HG02840 (cell line): ENCODE data around the gene TMX2.
"Not testable (repeated sequence)": the region's sequence is repeated elsewhere in the genome, so short reads cannot be mapped to it uniquely, and the experiment has no call there.

Source experiments
- ATAC-seq: cut with Tn5 transposase; IDR thresholded peaks from one replicate; pipeline ENCODE4 v1.9.1; 2021; ENCODE audit warnings: mild to moderate bottlenecking, moderate library complexity, moderate number of reproducible peaks; ENCODE audit not compliant: unreplicated experiment, low FRiP score

Gene TMX2

GRCh38 chr11:57711414-57712255, 758 bp upstream of the TMX2 start, which contains the start of gene MED19:
Gene MED19, minus strand, starts transcription at chr11:57712215. Its CDS starts 36 bp downstream, at chr11:57712179.
- peak; percentile 40 for ATAC-seq

GRCh38 chr11:57713835-57714234, 1.4 kb downstream of the TMX2 start:
- ATAC-seq: no peak

GRCh38 chr11:57716726-57717125, 4.3 kb downstream of the TMX2 start:
- ATAC-seq: not testable (repeated sequence)

GRCh38 chr11:57727185-57727584, 14.8 kb downstream of the TMX2 start:
- ATAC-seq: no peak

- no peak for ATAC-seq
Measured at GRCh38 chr11:57728829-57729228, 16.4 kb downstream of the TMX2 start.

GRCh38 chr11:57729479-57729878, 17.1 kb downstream of the TMX2 start:
- no peak for ATAC-seq

- no peak for ATAC-seq
Measured at GRCh38 chr11:57732661-57733060, 20.3 kb downstream of the TMX2 start.

GRCh38 chr11:57735619-57736298, 23.4 kb downstream of the TMX2 start:
- no peak for ATAC-seq

GRCh38 chr11:57741132-57742086, 29.0 kb downstream of the TMX2 start, which contains the start of gene SELENOH:
Gene SELENOH, plus strand, starts transcription at chr11:57741491. Its CDS starts 105 bp downstream, at chr11:57741596.
- ATAC-seq: peak; percentile 91

GRCh38 chr11:57742087-57742452, 29.7 kb downstream of the TMX2 start:
- ATAC-seq: no peak

GRCh38 chr11:57744357-57744756, 32.0 kb downstream of the TMX2 start:
- ATAC-seq: no peak

- no peak for ATAC-seq
Measured at GRCh38 chr11:57745206-57745605, 32.8 kb downstream of the TMX2 start.

- ATAC-seq: no peak
Measured at GRCh38 chr11:57746920-57747319, 34.5 kb downstream of the TMX2 start.

GRCh38 chr11:57751176-57751575, 38.8 kb downstream of the TMX2 start:
- no peak for ATAC-seq

GRCh38 chr11:57751676-57752253, 39.4 kb downstream of the TMX2 start, which contains the start of gene BTBD18:
Gene BTBD18, minus strand, starts transcription at chr11:57751819. Its CDS starts 631 bp downstream, at chr11:57751188.
- no peak for ATAC-seq

GRCh38 chr11:57752954-57753353, 40.6 kb downstream of the TMX2 start:
- ATAC-seq: no peak

- no peak for ATAC-seq
Measured at GRCh38 chr11:57758174-57758573, 45.8 kb downstream of the TMX2 start.

- peak; percentile 69 for ATAC-seq
Measured at GRCh38 chr11:57761301-57762234, 49.2 kb downstream of the TMX2 start, which contains the start of gene CTNND1. Gene CTNND1, plus strand, starts transcription at chr11:57761802. Its CDS starts 29,677 bp downstream, at chr11:57791479.
